Cerebellar cortex (tissue), 1 donor: ENCODE measurements around the gene MEGF11.

Experiments
- DNase-seq: peaks from one replicate; pipeline ENCODE4 v3.0.0-alpha.2; 2015; ENCODE audit warnings: low spot score

Gene MEGF11

GRCh38 chr15:66253418-66254088, at the start of gene MEGF11:
MEGF11 (minus strand) TSS chr15:66253750; CDS start chr15:66128403, 125,347 bp downstream.
- DNase-seq = peak; percentile 85

GRCh38 chr15:66302489-66303278, 49.1 kb upstream of the MEGF11 start:
- DNase-seq = no peak

- DNase-seq = no peak
These were observed 45.3 kb upstream of the MEGF11 start for GRCh38 chr15:66298803-66299251.

- DNase-seq = no peak
These were observed 42.6 kb upstream of the MEGF11 start for GRCh38 chr15:66296186-66296585.

DNA sequence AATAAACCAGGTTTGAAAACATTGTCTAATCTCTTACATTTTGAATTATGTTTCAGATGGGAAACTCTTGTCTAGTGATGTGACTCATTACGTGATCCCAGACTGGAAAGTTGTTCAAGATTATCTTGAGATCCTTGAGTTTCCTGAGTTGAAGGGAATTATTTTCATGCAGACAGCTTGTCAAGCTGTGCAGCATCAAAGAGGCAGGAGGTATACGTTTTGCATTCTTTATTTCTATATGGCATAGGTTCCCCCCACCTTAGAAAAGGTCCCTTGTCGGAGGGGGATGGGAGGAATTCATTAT, 41.3 kb upstream of the MEGF11 start:
- peak; percentile 28 for DNase-seq

DNA sequence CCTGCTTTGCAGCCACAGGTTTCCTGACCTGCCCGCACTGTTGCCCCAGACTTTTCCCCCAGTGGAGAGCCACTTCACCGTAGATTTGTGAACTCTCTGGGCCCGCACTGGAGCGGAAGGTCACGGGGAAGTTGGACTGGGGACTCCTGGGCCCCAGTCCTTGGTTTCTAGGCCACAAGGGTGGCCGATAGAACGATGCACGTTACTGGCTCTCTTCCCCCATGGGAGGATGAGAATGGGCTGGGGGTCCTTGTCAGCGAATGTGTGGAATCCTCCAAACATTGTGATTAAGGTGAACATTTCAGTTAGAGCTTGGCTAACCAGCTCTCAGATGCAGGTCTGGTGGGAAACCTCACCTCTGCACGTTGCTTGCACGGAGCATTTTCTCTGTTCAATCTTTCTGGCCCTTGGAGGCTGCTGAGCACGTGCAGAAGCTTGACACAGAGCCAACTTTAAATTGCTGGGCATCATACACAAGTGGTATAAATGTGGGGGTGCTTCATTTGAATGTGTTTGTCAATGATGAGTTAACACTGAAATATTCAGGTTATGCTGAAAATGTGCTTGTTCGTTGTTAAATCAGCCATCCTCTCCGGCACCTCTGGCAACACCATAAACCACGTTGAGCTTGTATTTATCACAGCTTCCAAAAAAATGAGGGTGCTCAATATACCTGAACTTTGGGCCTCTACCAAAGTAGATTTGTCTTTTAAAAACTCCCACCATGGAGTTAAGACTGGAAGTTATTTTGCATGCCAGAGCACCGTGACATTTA, 40.8 kb upstream of the MEGF11 start:
- DNase-seq = peak; percentile 54

DNA sequence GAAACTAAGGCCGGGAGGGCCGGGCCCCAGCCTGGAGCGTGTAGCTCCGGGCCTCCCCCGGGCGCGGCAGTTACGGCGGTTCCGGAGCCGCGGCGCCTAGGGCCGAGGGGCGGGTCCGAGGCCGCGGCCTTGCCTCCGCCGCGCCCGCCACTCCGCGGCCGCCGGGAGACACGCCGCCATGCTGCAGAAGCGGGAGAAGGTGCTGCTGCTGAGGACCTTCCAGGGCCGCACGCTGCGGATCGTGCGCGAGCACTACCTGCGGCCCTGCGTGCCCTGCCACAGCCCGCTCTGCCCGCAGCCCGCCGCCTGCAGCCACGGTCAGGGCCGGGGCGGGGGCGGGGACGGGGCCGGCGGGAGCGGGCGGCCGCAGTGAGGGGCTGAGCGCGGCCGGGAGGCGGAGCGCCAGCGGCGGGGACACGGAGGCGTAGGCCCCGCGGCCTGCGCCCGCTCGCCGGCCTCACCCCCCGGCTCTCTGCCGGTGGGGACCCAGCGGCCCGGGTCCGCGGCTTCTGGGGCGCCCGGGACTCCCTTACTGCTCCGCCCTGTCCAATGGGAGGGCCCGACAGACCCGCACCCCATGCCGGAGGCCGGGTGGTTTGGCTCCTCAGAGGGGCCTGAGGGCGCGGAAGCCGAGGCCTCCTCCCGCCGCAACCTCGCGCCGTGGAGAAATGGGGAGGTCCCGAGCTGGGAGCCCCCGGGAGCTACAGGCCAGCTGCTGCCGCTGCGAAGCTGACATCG, 40.0 kb upstream of the MEGF11 start, which contains the start of gene DIS3L:
Gene DIS3L (plus strand): TSS at position 150 of the 738 bp plus-strand sequence. CDS start 29 bp downstream, at position 179.
- DNase-seq = peak; percentile 53

DNA sequence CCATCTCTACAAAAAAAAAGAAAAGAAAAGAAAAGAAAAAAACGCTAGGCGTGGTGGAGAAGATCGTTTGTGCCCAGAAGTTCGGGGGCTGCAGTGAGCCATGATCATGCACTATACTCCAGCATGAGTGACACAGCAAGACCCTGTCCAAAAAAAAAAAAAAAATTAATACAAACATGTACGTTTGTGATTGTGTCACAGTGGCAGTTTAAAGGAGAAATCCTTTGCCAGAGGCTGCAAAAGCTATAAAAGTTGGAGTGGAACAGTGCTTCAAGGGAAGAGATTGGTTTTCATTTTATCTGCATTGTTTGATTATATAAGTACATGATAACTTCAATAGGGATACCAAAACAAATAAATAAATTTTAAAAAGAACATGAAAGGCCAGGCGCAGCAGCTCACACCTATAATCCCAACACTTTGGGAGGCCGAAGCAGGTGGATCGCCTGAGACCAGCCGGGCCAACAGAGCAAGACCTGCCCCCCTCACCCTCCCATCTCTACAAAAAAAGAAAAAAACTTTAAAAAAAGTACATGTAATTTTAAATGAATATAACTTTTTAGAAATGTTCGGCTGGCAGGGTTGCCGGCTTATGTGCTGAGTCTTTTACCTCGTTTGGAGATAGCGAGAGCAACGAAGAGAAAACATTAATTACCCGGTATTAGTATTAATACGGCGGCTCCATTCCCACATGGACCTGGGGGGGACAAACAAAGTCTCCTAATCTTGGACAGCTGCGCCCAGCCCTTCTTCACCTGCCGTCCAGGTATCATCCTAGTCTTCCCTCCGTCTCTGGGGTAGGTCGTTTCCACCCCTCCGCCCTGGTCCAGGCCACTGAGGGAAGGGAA, 39.2 kb upstream of the MEGF11 start:
- DNase-seq = peak; percentile 15

DNA sequence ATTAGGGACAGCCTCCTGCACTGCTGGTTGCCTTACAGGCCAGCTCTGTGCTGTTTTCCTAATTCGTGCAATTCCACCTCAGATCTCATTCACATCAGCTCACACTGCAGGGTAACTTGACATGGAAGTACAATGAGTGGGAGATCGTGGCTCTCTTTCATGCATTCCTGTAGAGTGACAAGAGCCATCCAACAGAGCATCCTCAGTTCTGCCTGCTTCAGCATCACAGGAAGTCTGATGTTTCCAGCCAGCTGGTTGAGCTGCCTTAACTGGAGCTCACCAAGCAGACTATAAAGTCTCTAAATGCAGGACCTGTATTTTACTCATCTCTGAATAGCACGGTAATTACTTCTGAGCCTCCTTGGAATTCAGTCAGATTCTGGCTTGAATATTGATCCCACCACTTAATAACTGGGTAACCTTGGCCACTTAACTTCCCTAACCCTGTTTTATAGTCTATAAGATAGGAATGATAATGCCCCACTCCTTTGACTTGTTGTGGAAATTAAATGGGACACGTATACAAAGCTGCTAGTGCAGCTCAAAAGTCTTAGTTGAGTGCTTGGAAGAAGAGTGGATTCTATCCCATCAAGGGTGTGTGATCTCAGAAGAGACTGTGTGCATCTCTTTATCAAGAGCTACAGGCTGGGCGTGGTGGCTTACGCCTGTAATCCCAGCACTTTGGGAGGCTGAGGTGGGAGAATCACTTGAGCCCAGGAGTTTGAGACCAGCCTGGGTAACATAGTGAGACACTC, 38.4 kb upstream of the MEGF11 start:
- no peak for DNase-seq

- DNase-seq = no peak
These were observed 37.0 kb upstream of the MEGF11 start for GRCh38 chr15:66290518-66290917.

GRCh38 chr15:66290007-66290406, 36.5 kb upstream of the MEGF11 start:
- DNase-seq = no peak

GRCh38 chr15:66288551-66289185, 35.1 kb upstream of the MEGF11 start:
- no peak for DNase-seq

GRCh38 chr15:66288093-66288492, 34.5 kb upstream of the MEGF11 start:
- no peak for DNase-seq

DNA sequence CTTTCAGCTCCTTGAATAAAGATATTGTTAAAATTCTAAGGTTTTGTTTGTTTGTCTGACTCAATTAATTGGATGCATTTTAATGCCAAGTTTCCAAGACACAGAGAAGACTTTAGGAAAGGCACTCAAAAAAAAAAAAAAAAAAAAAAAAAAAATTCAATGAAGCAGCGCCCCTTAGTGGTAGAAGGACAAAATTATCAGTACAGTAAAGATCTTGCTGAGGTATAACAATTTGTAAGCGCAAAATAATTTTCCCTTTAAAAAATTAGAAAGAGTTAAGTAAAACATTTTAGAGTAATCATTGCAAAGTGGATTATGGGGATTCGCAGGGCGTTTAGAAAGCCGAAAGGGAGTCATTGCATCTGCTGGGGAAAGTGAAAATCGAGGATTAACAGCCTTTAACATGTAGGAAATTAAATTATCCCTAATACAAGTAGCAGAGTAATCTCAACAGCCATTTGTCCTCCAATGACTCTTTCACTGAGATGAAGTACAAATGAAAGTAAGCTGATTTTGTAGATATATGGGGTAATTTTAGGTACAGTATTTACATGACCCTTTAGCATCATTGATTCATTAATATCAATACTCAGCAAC, 34.0 kb upstream of the MEGF11 start:
- DNase-seq = peak; percentile 70

DNA sequence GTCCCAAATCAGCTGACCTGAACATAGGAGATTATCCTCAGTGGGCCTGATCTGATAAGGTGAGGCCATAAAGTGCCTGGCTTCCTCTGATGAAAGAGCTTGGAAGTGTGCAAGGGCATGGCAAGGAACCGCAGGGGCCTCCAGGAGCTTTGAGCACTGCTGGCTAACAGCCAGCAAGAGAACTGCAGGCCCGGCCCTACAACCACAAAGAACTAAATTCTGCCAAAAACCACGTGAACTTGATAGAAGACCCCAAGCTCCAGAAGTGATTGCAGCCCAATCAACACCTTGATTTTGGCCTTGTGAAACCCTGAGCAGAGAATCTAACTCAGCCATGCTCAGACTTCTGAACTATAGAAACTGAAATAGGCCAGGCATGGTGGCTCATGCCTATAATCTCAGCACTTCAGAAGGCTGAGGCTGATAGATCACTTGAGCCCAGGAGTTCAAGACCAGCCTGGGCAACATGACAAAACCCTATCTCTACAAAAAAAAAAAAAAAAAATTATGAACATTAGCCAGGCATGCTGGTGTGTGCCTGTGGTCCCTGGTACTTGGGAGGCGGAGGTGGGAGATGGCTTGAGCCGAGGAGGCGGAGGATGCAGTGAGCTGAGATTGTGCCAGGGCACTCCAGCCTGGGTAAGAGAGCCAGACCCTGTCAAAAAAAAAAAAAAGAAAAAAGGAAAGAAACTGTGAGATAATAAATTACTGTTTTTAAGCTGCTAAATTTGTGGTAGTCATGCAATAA, 32.2 kb upstream of the MEGF11 start:
- DNase-seq = no peak

DNA sequence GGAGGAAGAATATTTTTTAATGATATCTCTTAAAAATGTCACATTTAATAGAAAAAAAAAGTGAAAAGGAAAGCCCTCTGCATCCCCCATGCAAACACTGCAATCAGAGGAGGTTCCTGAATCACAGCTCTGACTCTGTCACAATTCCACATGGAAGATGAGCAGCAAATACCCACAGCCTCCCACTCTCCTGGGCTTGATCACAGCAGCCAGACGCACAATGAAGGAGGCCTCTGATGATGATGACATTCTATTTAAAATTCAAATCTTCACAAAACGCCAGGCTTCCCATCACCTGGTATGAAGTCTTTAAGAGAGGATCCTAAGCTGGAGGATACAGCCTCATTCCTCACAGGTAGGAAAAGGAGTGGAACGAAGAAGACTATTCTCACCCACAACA, 30.7 kb upstream of the MEGF11 start:
- no peak for DNase-seq

DNA sequence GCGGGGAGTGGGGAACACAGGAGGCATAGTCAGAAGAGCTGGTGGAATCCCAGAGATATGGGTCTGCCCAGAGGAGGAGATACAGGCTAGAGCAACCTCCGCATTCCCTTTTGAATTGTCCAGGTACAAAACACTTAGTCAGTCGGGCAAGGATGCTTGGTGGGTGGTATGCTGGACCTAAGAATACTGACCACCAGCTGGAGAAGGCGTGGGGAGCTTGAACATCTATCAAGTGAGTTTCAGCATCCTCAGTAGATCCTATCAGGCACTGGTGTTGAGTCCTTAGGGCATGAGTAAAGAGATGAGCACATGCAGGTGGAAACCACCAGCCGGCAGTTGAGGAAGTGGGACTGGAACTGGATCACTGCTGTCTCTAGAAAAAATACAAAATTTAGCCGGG, 25.1 kb upstream of the MEGF11 start:
- no peak for DNase-seq

DNA sequence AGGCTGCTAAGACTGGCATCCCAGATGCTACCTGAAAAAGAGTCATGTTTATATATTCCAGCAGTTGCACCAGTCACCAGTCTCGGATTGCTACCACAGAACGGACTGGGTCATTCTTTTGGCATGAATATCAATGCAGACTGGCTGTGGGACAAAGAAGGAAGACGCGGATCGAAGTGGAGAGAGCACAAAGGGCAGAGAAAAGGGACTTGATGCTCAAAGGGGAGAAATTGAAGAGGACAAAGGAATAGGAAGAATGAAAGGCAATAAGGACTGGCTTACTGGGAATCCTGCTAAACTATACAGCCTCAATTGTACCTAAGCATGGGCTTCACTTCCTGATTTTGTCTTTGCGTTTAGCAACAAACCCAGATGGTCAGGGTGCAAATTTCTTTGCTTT, 24.5 kb upstream of the MEGF11 start:
- no peak for DNase-seq

GRCh38 chr15:66276546-66276945, 23.0 kb upstream of the MEGF11 start:
- no peak for DNase-seq
